OCI-LY7 (cell line): Measurements from ENCODE around the gene ABHD18. TPM values are rescaled to one million over a fixed set of nuclear protein-coding genes. Genes with fewer than 3 reads are reported as not detected.
"Not testable (repeated sequence)": the region's sequence is repeated elsewhere in the genome, so short reads cannot be mapped to it uniquely, and the experiment has no call there.

Source experiments
- BruUV-seq: library from RNA; stranded (reverse); fragments of 400-500 nt; replicated peaks from 2 replicates; lab custom pipeline; 2021; lab: Mats Ljungman, UMichigan
- CTCF ChIA-PET: fragments of 300-600 bp; sonication (Branson Sonifier 250); formaldehyde crosslinking; loops from one replicate; lab custom pipeline; 2022; ENCODE audit warnings: antibody characterized with exemption; ENCODE audit not compliant: unreplicated experiment; lab: Charles Lee
- POLR2A ChIA-PET: fragments of 300-600 bp; sonication (Branson Sonifier 250); formaldehyde crosslinking; loops from one replicate; lab custom pipeline; 2022; ENCODE audit warnings: antibody characterized with exemption; lab: Charles Lee
- DNase-seq: peaks from one replicate; pipeline ENCODE4 v3.0.0-alpha.2; 2015; ENCODE audit warnings: low spot score
- H2AFZ ChIP-seq: fragments of 200-600 bp; sonication (generic), shearing (Covaris generic); 2 replicates; pipeline ENCODE4 v1.6.1; 2014; ENCODE audit warnings: mild to moderate bottlenecking, antibody characterized with exemption, low read length, moderate library complexity
- H3K27ac ChIP-seq: fragments of 200-600 bp; sonication (generic); 2 replicates; pipeline ENCODE4 v1.5.1; 2014; ENCODE audit warnings: mixed run types, low read depth, mild to moderate bottlenecking, moderate library complexity, low read length, inconsistent platforms; ENCODE audit not compliant: poor library complexity, severe bottlenecking
- H3K36me3 ChIP-seq: fragments of 200-600 bp; sonication (generic); 2 replicates; pipeline ENCODE4 v1.6.1; 2014; ENCODE audit warnings: mild to moderate bottlenecking, antibody characterized with exemption, low read length, moderate library complexity, mixed read lengths; ENCODE audit not compliant: insufficient read depth
- H3K4me1 ChIP-seq: fragments of 200-600 bp; sonication (generic); 2 replicates; pipeline ENCODE4 v1.5.1; 2014; ENCODE audit warnings: mild to moderate bottlenecking, low read length; ENCODE audit not compliant: insufficient read depth, poor library complexity, severe bottlenecking
- H3K4me2 ChIP-seq: fragments of 200-600 bp; sonication (generic); 2 replicates; pipeline ENCODE4 v1.6.1; 2014; ENCODE audit warnings: mild to moderate bottlenecking, low read length
- H3K4me3 ChIP-seq: fragments of 200-600 bp; sonication (generic); 2 replicates; pipeline ENCODE4 v1.5.1; 2014; ENCODE audit warnings: mild to moderate bottlenecking, low read depth, low read length; ENCODE audit not compliant: poor library complexity, severe bottlenecking
- H3K79me2 ChIP-seq: fragments of 200-600 bp; sonication (generic); 2 replicates; pipeline ENCODE4 v1.6.1; 2016; ENCODE audit warnings: low read depth, mild to moderate bottlenecking, low read length, moderate library complexity, mixed read lengths; ENCODE audit not compliant: insufficient read depth
- H3K9me2 ChIP-seq: fragments of 200-600 bp; sonication (generic); 2 replicates; pipeline ENCODE4 v1.6.1; 2016; ENCODE audit warnings: mild to moderate bottlenecking, low read length, mixed read lengths; ENCODE audit not compliant: insufficient read depth
- H3K9me3 ChIP-seq: fragments of 200-600 bp; sonication (generic); 2 replicates; pipeline ENCODE4 v1.6.1; 2014; ENCODE audit warnings: mild to moderate bottlenecking, mixed run types, low read length, mixed read lengths
- H4K20me1 ChIP-seq: fragments of 200-600 bp; sonication (generic); 2 replicates; pipeline ENCODE4 v1.6.1; 2014; ENCODE audit warnings: mild to moderate bottlenecking, antibody characterized with exemption, low read length, moderate library complexity, mixed read lengths; ENCODE audit not compliant: insufficient read depth
- CTCF ChIP-seq: fragments of 200-600 bp; sonication (generic); conservative IDR thresholded peaks from 2 replicates; pipeline ENCODE4 v1.5.1; 2014; ENCODE audit warnings: mild to moderate bottlenecking, antibody characterized with exemption, low read length, moderate library complexity, mixed read lengths
- EZH2phosphoT487 ChIP-seq: fragments of 200-600 bp; sonication (generic); IDR thresholded peaks from 2 replicates; pipeline ENCODE4 v1.6.1; 2018; ENCODE audit warnings: low read depth, borderline replicate concordance, mild to moderate bottlenecking, mixed run types, antibody characterized with exemption, low read length, moderate library complexity, mixed read lengths
- intact Hi-C: fragments of 100-400 bp; cut with micrococcal nuclease; formaldehyde crosslinking; loops from one replicate; pipeline ENCODE4 v1.10.0; 2022; ENCODE audit not compliant: unreplicated experiment
- total RNA-seq, 2 experiments: library from RNA; depleted of rRNA in 1 of 2; stranded (reverse); fragments of >200 nt in 1 of 2; shearing (Covaris generic) in 1 of 2; gene quantifications; 2 replicates each; pipeline ENCODE4 v1.2.3, GENCODE V29; 2014 to 2022

The ABHD18 gene
- total RNA-seq, 2 experiments from 2014 or later, result 10.4 to 12.7 TPM

DNA sequence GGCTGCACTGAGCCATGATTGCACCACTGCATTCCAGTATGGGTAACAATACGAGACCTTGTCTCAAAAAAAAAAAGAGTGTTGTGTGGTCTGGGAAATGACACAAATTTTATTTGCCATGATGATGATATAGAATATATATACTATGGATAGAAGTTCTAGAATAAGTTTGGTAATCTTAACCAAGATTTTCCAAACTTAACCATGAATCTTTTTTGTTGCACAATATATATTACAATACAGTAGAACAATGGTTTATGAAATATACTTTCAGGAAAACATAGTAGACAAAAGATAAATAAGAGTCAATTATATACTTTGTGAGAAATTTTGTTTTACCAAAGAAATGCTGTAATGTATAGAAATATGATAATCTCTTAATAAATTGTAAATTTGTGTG, 35.0 kb upstream of the ABHD18 start:
- H3K4me1 ChIP-seq, result no peaks in the 10 kb centered on the region
- H3K36me3 ChIP-seq, result peaks cover 6% of the 10 kb centered on the region
- no peak overlapping the region for H3K27ac ChIP-seq
- H3K9me3 ChIP-seq, result no peaks in the 10 kb centered on the region
- DNase-seq, result no peak
- no peak overlapping the region for H2AFZ ChIP-seq
- intact Hi-C loops, result no loop called here
- BruUV-seq, result no TSS peak
- no peaks in the 10 kb centered on the region; the same call in 1 of the 2 replicates for H4K20me1 ChIP-seq
- ChIA-PET POLR2A (interaction anchor here (0.5 to 0.9 kb wide), 2 partner anchors 14 to 349 kb away, joined by 3 read pairs; no protein-coding TSS in a partner anchor), CTCF (no interaction called here)
- TF ChIP-seq CTCF (no peak), EZH2phosphoT487 (no peak)
- no peaks in the 10 kb centered on the region for H3K9me2 ChIP-seq
- H3K79me2 ChIP-seq, result no peaks in the 10 kb centered on the region
- no peak overlapping the region for H3K4me3 ChIP-seq
- no peak overlapping the region for H3K4me2 ChIP-seq

DNA sequence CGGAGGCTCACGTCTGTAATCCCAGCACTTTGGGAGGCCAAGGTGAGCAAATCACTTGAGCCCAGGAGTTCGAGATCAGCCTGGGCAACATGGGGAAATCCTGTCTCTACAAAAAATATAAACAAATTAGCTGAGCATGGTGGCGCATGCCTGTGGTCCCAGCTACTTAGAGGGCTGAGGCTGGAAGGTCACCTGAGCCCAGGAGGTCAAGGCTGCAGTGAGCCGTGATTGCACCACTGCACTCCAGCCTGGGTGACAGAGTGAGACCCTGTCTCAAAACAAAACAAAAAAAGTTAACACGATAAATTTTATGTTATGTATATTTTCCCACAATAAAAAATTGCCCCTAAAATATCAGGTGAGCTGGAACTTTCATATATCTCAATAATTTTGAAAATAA, 33.4 kb upstream of the ABHD18 start:
- H3K4me1 ChIP-seq, H3K36me3 ChIP-seq, H3K4me2 ChIP-seq, H3K9me3 ChIP-seq, H3K9me2 ChIP-seq, BruUV-seq, H2AFZ ChIP-seq, H3K27ac ChIP-seq, H3K79me2 ChIP-seq, DNase-seq, CTCF ChIA-PET, H4K20me1 ChIP-seq, H3K4me3 ChIP-seq, intact Hi-C loops: not testable (repeated sequence)
- POLR2A ChIA-PET, result interaction anchor here (0.6 to 1.5 kb wide), 2 partner anchors 15 to 127 kb away, joined by 3 read pairs; no protein-coding TSS in a partner anchor

DNA sequence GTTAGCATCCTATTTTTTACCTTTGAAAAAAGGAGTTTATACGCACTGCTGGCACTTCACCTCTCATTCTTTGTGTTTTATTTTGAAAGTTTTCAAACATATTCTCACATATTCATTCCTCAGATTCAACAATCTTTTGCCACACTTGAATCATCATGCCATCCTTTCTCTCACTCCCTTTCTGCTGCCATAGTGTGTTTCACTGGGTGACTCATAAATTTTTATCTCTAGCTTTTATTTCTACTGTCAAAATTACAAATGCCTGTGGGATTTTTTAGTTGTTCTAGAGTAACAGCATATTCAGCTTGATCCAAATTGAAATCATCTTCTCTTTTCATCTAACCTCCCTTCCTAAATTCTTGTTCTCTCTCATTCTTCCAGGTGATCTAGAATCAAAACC, 28.2 kb upstream of the ABHD18 start:
- H3K4me1 ChIP-seq, result no peaks in the 10 kb centered on the region
- BruUV-seq, result TSS peak; percentile 29
- H3K4me2 ChIP-seq, result no peak overlapping the region
- no peak overlapping the region for H2AFZ ChIP-seq
- H3K9me3 ChIP-seq, result no peaks in the 10 kb centered on the region
- no peaks in the 10 kb centered on the region for H3K79me2 ChIP-seq
- DNase-seq, result no peak
- H3K4me3 ChIP-seq, result no peak overlapping the region
- no peaks in the 10 kb centered on the region for H3K9me2 ChIP-seq
- TF ChIP-seq CTCF, result no peak
- no peak for TF ChIP-seq EZH2phosphoT487
- H3K27ac ChIP-seq, result no peak overlapping the region
- peaks cover 15% of the 10 kb centered on the region for H3K36me3 ChIP-seq
- ChIA-PET CTCF (no interaction called here), POLR2A (interaction anchor here (0.6 to 1.1 kb wide), 4 partner anchors 15 to 690 kb away, joined by 3 to 5 read pairs (median 3); no protein-coding TSS in a partner anchor)
- no peaks in the 10 kb centered on the region for H4K20me1 ChIP-seq
- intact Hi-C loops, result no loop called here
